WERI-Rb-1 (cell line): ENCODE results near the gene ASCL5.

Source experiments
- DNase-seq: peaks from one replicate; pipeline ENCODE4 v3.0.0-alpha.2; 2020
- H3K27ac ChIP-seq: fragments of 250-450 bp; sonication (Bioruptor Pico); 2 replicates; pipeline ENCODE4 v1.5.1; 2020; ENCODE audit warnings: mild to moderate bottlenecking, moderate library complexity
- H3K27me3 ChIP-seq: fragments of 250-450 bp; sonication (Bioruptor Pico); 2 replicates; pipeline ENCODE4 v1.5.1; 2021; ENCODE audit warnings: mild to moderate bottlenecking, low read depth, moderate library complexity; ENCODE audit not compliant: insufficient read depth, severe bottlenecking
- H3K36me3 ChIP-seq: fragments of 250-450 bp; sonication (Bioruptor Pico); 2 replicates; pipeline ENCODE4 v1.5.1; 2020; ENCODE audit warnings: mild to moderate bottlenecking, moderate library complexity
- H3K4me3 ChIP-seq: 2 replicates; pipeline ENCODE4 v1.5.1; 2011; ENCODE audit warnings: low read depth, mild to moderate bottlenecking, control low read depth, low read length
- H3K9me3 ChIP-seq: fragments of 250-450 bp; sonication (Bioruptor Pico); 2 replicates; pipeline ENCODE4 v1.5.1; 2021; ENCODE audit warnings: mild to moderate bottlenecking, moderate library complexity; ENCODE audit not compliant: severe bottlenecking
- TF ChIP-seq, protein P1 (sequence below): IDR thresholded peaks from 2 replicates; pipeline ENCODE4 v1.5.1; 2011; ENCODE audit warnings: low read depth, mild to moderate bottlenecking, control low read depth, inconsistent platforms, low read length

Gene ASCL5

GRCh38 chr1:201103666-201104065 is 23.3 kb downstream of the ASCL5 start:
- no peak overlapping the region for H3K4me3 ChIP-seq
- H3K9me3 ChIP-seq, result no peaks in the 10 kb centered on the region
- DNase-seq, result no peak
- TF ChIP-seq, protein P1, sequence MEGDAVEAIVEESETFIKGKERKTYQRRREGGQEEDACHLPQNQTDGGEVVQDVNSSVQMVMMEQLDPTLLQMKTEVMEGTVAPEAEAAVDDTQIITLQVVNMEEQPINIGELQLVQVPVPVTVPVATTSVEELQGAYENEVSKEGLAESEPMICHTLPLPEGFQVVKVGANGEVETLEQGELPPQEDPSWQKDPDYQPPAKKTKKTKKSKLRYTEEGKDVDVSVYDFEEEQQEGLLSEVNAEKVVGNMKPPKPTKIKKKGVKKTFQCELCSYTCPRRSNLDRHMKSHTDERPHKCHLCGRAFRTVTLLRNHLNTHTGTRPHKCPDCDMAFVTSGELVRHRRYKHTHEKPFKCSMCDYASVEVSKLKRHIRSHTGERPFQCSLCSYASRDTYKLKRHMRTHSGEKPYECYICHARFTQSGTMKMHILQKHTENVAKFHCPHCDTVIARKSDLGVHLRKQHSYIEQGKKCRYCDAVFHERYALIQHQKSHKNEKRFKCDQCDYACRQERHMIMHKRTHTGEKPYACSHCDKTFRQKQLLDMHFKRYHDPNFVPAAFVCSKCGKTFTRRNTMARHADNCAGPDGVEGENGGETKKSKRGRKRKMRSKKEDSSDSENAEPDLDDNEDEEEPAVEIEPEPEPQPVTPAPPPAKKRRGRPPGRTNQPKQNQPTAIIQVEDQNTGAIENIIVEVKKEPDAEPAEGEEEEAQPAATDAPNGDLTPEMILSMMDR, result no peak
- H3K27me3 ChIP-seq, result no peaks in the 10 kb centered on the region
- no peak overlapping the region for H3K27ac ChIP-seq
- H3K36me3 ChIP-seq, result no peaks in the 10 kb centered on the region

DNA sequence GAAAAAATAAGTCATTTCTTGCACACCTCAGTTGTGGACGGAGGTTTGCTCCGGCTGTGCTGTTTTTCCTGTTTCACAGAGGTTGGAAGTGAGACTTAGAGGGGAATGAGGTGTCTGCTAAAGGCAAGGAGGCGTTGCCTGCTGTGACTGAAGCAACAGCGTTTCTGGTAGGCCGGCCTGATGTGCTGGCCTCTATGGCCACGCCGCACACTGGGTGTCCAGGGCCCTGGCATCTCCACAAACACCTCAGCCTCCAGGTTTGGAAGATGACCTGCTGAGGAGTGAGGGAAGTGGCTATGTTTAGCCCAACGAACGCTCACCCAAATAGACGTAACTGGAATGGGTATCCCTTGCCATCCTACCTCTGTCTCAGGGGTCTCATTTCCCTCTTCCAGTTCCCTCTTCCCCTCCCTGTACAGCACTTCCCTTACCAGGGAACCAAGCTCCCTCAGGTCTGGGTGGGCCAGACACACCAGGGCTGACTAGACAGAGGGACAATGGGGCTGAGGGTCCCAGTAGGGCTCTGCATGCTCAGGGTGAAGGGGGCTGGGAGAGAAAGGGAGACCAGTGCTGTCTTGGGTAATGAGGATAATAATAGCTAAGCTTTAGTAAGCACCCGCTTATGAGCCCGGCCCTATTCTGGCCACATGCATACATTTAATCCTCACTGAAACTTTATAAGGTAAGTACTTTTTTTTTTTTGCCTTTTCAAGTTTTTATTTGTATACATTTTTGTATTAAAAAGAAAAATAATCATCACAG is 26.6 kb downstream of the ASCL5 start:
- Histone ChIP-seq H3K27ac (peak overlapping the region; percentile 10; the same call in 1 of the 2 replicates), H3K36me3 (no peaks in the 10 kb centered on the region), H3K27me3 (no peaks in the 10 kb centered on the region), H3K4me3 (no peak overlapping the region), H3K9me3 (no peaks in the 10 kb centered on the region)
- TF ChIP-seq, protein P1, result no peak
- DNase-seq, result peak; percentile 56

DNA sequence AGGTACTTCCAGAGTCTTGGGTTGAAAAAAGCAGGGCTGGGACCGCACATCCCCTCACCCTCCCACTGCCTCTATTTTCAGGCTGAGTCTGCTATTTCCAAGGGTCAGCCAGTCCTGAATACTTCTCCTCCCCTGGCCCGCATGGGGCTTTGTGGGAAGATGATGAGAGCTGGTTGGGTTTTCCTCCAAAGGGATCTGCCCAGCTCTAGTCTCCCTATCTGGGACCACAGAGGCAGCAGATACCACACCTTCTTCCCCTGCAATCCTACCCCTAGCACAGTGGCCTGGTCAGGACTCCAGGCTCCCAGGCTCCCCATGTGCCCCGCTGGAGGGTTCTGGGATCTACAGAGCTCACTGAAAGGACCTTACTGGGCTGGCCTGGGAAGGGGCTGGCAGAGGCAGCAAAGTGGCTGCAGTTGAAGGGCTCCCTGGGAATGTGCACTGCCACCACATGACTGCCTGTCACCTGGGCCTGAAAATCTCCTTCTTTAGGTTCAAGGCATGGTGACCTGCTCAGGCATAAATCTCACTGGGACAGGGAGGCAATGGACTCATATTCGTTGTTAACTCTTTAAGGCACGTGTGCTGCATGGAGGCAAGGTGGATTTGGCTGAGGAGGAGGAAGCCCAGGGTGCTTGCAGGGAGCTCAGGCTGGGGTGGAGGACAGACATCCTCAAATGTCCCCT is 27.8 kb downstream of the ASCL5 start:
- Histone ChIP-seq H3K4me3 (no peak overlapping the region), H3K36me3 (no peaks in the 10 kb centered on the region), H3K9me3 (no peaks in the 10 kb centered on the region), H3K27ac (no peak overlapping the region; the same call in 1 of the 2 replicates), H3K27me3 (no peaks in the 10 kb centered on the region)
- TF ChIP-seq, protein P1, result no peak
- DNase-seq, result no peak

GRCh38 chr1:201096977-201097856 is 29.8 kb downstream of the ASCL5 start:
- H3K27me3 ChIP-seq, result no peaks in the 10 kb centered on the region

DNA sequence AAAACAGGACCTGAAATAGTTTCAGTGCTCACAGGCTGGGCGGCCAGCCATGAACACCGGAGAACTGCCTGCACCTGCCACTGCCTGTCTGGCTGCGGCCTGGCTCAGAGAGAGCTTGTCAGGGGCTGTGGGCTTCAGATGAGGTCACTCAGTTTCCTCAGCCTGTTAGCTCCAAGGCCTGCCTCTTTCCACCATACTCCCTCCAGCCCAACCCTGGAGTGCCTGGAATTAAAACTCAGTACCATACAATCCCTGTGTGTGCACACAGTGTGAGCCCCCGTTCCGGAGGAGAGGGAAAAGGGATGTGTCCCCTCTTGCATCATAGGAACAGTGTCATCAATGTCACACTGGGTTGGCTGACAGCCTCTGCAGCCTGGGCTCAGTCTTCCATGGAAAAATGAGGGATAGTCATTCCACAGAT is 30.9 kb downstream of the ASCL5 start:
- Histone ChIP-seq H3K9me3 (no peaks in the 10 kb centered on the region), H3K27me3 (no peaks in the 10 kb centered on the region), H3K4me3 (no peak overlapping the region), H3K36me3 (no peaks in the 10 kb centered on the region), H3K27ac (no peak overlapping the region)
- TF ChIP-seq, protein P1, result no peak
- DNase-seq, result peak; percentile 34

More at GRCh38 chr1:201096977-201097856, 29.8 kb downstream of the ASCL5 start:
- Histone ChIP-seq H3K27ac (no peak overlapping the region), H3K4me3 (no peak overlapping the region), H3K9me3 (no peaks in the 10 kb centered on the region), H3K36me3 (no peaks in the 10 kb centered on the region)
- DNase-seq, result no peak
- TF ChIP-seq, protein P1, result no peak
